ENCODE measurements around the gene PRR9.

- TF ChIP-seq CTCF (conservative IDR thresholded peaks at IDR 0.05; ENCODE audit: low read depth, low read length): peak; percentile 44
- TF ChIP-seq EZH2 (IDR thresholded peaks at IDR 0.05; ENCODE audit: low read length, unreplicated experiment): no peak
Measured at GRCh38 chr1:153180556-153180955, 36.8 kb upstream of the PRR9 start.

Measured in PC-3 (cell line).